ENCODE results near the gene CTNNA1. TPM values are rescaled to one million over a fixed set of nuclear protein-coding genes. Genes with fewer than 3 reads are reported as not detected.

The CTNNA1 gene
- total and polyA plus RNA-seq, 8 donors = 53.9 to 193 (median 108) TPM

DNA sequence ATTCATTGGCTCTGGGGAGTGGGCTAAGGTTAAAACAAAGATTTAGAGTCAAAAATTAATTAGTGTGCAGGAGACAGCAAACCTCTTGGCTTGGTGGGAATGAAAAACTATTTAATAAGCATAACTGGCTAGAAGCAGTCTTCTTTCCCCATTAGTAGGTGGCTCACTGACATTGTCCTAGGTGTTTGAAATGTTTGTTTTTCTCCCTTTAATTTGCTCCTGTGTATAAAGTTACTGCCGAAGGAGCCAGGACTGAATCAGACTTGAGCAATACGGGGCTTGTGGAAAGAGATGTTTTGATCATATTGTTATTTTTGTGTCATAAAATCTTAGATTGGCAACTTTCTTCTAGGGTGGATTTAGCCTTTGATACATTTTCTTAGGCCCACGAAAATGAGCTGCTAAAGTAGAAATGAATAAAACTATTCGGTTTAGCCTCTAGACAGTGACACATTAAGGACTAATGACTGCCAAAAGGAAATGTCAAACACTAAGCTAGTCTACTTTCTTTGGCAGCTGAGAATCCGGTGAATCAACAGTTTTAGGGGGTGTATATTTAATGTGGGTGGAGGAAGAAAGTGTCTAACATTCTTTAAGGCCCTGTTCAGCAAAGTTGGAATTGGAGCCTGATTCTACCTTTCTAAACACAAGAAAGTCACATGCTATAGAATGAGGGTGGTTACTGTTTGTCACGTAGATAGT is 91.7 kb downstream of the CTNNA1 start:
- no peak overlapping the region for H3K4me3 ChIP-seq
- no peak for FAIRE-seq
- peak in 3 of 4 donors; percentile 59 to 82 (median 70) for ATAC-seq
- WGBS, 2 donors = 39 to 41% methylated on average over 6 of the region's 6 CpGs
- H3K4me1 ChIP-seq = peaks cover 21 to 33% (median 32%) of the 10 kb centered on the region in 3 donors
- DNase-seq = no peak
- TF ChIP-seq CTCF (IDR thresholded peaks at IDR 0.05) = no peak
- H3K27ac ChIP-seq = peak overlapping the region in 2 of 4 donors; percentile 18 to 19
- no peaks in the 10 kb centered on the region for H3K27me3 ChIP-seq
- H3K9me3 ChIP-seq = no peaks in the 10 kb centered on the region
- intact Hi-C loops (cut with DNase I) = no loop called here
- H3K36me3 ChIP-seq = no peaks in the 10 kb centered on the region

DNA sequence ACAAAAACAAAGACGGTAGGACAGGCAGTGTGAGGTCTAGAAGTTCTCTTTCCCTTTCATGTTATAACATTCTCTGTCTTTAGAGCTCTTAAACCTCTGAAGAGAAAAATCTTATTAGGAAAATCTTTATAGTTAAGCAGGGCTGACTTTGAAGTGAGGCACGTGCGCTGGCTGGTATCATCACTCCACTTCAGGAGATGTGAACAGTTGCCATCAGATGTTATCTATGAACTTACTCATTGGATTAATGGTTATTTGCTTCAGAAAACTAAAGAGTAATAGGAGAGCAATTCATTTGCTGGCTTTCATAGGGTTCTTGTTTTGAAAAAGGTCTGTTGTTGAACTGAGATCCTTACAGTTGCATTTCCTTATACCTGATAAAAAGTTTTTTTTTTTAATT is 96.2 kb downstream of the CTNNA1 start:
- Histone ChIP-seq H3K4me1 (peaks cover 14 to 22% (median 18%) of the 10 kb centered on the region in 3 donors), H3K4me3 (no peak overlapping the region), H3K27me3 (no peaks in the 10 kb centered on the region), H3K27ac (no peak overlapping the region), H3K36me3 (no peaks in the 10 kb centered on the region), H3K9me3 (no peaks in the 10 kb centered on the region)
- no peak for TF ChIP-seq CTCF (IDR thresholded peaks at IDR 0.05)
- peak in 1 of 4 donors; percentile 22 for ATAC-seq
- intact Hi-C loops (cut with DNase I) = no loop called here
- 13 to 30% methylated on average over 3 of the region's 3 CpGs for WGBS, 2 donors
- FAIRE-seq = no peak
- DNase-seq = no peak

DNA sequence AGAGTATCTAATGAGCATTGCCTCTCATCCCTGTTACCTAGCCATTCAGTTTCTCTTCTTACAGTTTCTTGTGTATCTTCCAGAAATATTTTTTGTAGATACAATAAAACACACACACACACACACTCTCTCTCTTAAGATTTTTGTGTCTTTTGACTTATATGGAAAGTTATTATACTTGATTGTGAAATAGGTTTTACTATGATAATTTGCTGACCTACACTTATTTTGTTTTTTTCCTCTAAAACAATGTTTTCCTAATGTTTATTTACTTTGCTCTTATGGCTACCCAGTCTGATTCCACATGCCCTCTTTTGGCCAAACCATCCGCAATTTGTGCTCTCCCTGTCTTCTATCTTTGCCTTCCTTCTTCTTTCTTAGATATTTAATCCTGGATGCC is 96.7 kb downstream of the CTNNA1 start:
- WGBS, 2 donors = 79 to 85% methylated on average over 1 of the region's 1 CpG
- Histone ChIP-seq H3K27ac (no peak overlapping the region), H3K27me3 (no peaks in the 10 kb centered on the region), H3K36me3 (no peaks in the 10 kb centered on the region), H3K4me3 (no peak overlapping the region), H3K9me3 (no peaks in the 10 kb centered on the region), H3K4me1 (peaks cover 9 to 18% (median 14%) of the 10 kb centered on the region in 3 donors)
- DNase-seq = no peak
- no peak for TF ChIP-seq CTCF (IDR thresholded peaks at IDR 0.05)
- FAIRE-seq = no peak
- intact Hi-C loops (cut with DNase I) = no loop called here
- ATAC-seq = no peak

DNA sequence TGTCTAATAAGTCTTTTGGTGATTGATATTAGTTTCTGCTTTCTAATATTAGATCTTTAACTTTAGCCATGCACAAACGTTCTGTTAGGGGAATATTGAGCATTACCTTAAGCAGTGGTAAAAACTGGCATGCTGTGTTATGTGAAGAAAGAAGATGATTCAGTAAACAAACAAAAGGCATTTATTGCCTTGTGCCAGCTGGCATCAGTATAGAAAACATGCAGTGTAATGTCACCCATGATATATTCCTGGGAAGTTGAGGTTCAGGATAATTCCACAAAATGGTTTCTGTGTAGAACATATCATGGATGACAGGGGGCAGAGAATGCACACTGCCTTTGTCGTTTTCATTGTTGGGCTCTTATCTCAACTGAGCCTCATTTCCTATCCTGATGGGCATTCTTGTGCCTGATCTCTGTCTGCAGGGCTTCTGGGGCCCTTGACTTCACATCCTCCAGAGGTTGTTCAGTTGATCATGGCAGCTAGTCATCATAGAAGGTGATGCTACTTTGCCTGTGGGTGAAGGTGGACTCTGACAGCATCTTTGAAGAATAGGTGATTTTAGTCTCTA is 97.7 kb downstream of the CTNNA1 start:
- no peaks in the 10 kb centered on the region for H3K9me3 ChIP-seq
- FAIRE-seq (no peak), DNase-seq (no peak), ATAC-seq (no peak)
- no peaks in the 10 kb centered on the region for H3K36me3 ChIP-seq
- no peak for TF ChIP-seq CTCF (IDR thresholded peaks at IDR 0.05)
- WGBS, 2 donors = 37 to 50% methylated on average over 2 of the region's 2 CpGs
- no peak overlapping the region for H3K27ac ChIP-seq
- no peaks in the 10 kb centered on the region for H3K27me3 ChIP-seq
- intact Hi-C loops (cut with DNase I) = no loop called here
- H3K4me1 ChIP-seq = peaks cover 4 to 12% (median 11%) of the 10 kb centered on the region in 3 donors
- H3K4me3 ChIP-seq = no peak overlapping the region

DNA sequence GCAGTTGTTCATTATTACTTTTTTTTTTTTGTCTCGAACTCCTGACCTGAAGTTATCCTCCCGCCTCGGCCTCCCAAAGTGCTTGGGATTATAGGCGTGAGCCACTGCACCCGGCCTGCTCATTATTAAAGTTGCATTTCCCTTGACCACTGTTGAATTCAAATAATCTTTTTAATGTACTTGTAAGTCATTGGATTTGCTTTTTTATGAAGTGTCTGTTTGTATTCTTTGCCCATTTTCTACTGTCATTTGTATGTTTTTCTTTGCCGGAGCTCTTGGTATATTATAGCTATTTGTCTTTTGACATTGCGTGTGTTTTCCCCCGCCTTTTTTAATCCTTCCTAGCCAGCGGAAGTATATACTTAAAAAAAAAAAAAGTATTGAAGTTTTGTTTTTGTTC is 99.9 kb downstream of the CTNNA1 start:
- H3K4me3 ChIP-seq = no peak overlapping the region
- FAIRE-seq = no peak
- peaks cover 4 to 12% (median 11%) of the 10 kb centered on the region in 3 donors for H3K4me1 ChIP-seq
- TF ChIP-seq CTCF (IDR thresholded peaks at IDR 0.05) = no peak
- no peaks in the 10 kb centered on the region for H3K27me3 ChIP-seq
- intact Hi-C loops (cut with DNase I) = no loop called here
- 82 to 84% methylated on average over 9 of the region's 9 CpGs for WGBS, 2 donors
- no peak for ATAC-seq
- DNase-seq = no peak
- no peaks in the 10 kb centered on the region for H3K36me3 ChIP-seq
- no peaks in the 10 kb centered on the region for H3K9me3 ChIP-seq
- H3K27ac ChIP-seq = no peak overlapping the region

All from pancreas (tissue), 10 donors.